ENCODE results near the gene C19orf25. TPM values are rescaled to one million over a fixed set of nuclear protein-coding genes. Genes with fewer than 3 reads are reported as not detected.

The C19orf25 gene
- polyA plus RNA-seq (2011; rRNA removed) (14.5 and 17.5 TPM in 2 replicates), polyA minus RNA-seq (2011; rRNA and poly(A)+ RNA removed) (6.3 and 7.8 TPM in 2 replicates)

DNA sequence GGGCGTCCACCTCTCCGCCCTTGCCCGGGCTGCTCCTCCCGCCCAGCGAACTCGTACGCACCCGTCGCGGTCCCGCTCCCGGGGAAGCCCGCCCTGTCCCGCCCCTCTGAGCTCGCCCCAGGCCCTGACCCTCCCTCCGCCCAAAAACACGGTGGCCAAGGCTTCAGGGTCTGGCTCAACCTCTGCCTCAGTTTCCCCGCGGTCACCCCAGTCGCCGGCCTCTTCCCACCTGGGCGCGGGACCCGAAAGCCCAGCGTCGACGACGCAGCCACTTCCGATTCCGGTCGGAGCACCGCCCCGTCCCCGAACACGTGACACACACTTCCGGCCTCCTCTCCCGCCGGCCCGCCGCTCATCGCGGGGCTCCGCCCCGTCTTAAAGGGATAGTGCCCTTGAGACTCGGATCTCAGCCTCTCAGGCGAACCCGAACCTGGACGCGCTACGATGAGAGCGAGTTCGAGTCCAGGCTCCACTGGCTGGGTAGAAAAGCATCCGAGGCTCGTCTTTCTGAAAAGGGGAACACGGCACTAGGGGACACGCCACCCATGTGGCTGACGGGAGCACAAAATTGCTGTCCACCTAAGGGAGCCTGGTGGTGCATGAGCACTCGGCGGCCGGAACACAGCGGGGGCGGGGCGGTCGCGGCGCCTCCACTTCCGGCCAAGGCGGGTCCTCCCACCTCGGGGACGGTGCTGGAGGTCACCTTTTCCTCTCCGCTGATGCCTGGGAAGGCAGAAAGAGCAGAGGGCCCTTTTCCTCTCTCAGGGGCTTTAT, at the start of gene C19orf25:
Gene C19orf25 (minus strand): TSS at position 282 of the 774 bp plus-strand sequence. CDS start 312 bp downstream, outside the sequence.
- TF ChIP-seq, protein P1, sequence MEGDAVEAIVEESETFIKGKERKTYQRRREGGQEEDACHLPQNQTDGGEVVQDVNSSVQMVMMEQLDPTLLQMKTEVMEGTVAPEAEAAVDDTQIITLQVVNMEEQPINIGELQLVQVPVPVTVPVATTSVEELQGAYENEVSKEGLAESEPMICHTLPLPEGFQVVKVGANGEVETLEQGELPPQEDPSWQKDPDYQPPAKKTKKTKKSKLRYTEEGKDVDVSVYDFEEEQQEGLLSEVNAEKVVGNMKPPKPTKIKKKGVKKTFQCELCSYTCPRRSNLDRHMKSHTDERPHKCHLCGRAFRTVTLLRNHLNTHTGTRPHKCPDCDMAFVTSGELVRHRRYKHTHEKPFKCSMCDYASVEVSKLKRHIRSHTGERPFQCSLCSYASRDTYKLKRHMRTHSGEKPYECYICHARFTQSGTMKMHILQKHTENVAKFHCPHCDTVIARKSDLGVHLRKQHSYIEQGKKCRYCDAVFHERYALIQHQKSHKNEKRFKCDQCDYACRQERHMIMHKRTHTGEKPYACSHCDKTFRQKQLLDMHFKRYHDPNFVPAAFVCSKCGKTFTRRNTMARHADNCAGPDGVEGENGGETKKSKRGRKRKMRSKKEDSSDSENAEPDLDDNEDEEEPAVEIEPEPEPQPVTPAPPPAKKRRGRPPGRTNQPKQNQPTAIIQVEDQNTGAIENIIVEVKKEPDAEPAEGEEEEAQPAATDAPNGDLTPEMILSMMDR (IDR thresholded peaks at IDR 0.05; ENCODE audit: low read depth, low read length), result no peak
- H3K4me3 ChIP-seq (ENCODE audit: low read depth, low read length), result peak within 1 kb of the TSS; percentile 88
- no peaks in the 10 kb centered on the region; the same call in 1 of the 2 replicates for H3K9me3 ChIP-seq (ENCODE audit: control insufficient read depth, insufficient read depth, low read length)
- peak within 1 kb of the TSS; percentile 47 for H3K27ac ChIP-seq (ENCODE audit: low read depth, low read length)
- ChIA-PET POLR2A (no interaction called here), CTCF (no interaction called here)
- no peaks in the 10 kb centered on the region for H3K27me3 ChIP-seq (ENCODE audit: control insufficient read depth, insufficient read depth, low read length)
- DNase-seq (ENCODE audit: low read depth, low spot score), result peak; percentile 78

DNA sequence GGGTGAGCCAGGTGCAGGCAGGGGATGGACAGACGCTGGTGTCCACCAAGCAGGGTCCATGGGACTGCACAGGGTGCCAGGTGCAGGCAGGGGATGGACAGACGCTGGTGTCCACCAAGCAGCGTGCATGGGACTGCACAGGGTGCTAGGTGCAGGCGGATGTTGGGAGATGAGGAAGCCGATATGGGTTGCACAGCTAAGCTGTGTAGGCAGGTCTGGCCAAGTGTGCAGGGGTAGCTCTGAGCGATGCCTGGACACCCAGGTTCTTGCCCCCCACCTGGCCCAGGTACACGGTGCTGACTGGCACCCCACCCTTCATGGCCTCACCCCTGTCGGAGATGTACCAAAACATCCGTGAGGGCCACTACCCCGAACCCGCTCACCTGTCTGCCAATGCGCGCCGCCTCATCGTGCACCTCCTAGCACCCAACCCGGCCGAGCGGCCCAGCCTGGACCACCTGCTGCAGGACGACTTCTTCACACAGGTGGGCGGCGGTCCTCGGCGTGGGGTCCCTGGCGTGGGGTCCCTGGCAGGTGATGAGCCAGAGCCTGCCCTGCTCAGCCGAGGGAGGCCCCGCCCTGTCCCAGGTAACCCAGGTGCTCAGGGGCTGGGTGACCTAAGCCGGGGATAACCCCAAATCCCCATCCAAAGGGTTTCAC, 48.8 kb upstream of the C19orf25 start:
- POLR2A ChIA-PET, result no interaction called here
- H3K9me3 ChIP-seq (ENCODE audit: control insufficient read depth, insufficient read depth, low read length), result peaks cover 5% of the 10 kb centered on the region; the same call in 1 of the 2 replicates
- CTCF ChIA-PET, result no interaction called here
- peaks cover 20% of the 10 kb centered on the region for H3K27me3 ChIP-seq (ENCODE audit: control insufficient read depth, insufficient read depth, low read length)
- no peak overlapping the region for H3K4me3 ChIP-seq (ENCODE audit: low read depth, low read length)
- no peak for DNase-seq (ENCODE audit: low read depth, low spot score)
- no peak overlapping the region for H3K27ac ChIP-seq (ENCODE audit: low read depth, low read length)
- TF ChIP-seq, protein P1 (IDR thresholded peaks at IDR 0.05; ENCODE audit: low read depth, low read length), result no peak

DNA sequence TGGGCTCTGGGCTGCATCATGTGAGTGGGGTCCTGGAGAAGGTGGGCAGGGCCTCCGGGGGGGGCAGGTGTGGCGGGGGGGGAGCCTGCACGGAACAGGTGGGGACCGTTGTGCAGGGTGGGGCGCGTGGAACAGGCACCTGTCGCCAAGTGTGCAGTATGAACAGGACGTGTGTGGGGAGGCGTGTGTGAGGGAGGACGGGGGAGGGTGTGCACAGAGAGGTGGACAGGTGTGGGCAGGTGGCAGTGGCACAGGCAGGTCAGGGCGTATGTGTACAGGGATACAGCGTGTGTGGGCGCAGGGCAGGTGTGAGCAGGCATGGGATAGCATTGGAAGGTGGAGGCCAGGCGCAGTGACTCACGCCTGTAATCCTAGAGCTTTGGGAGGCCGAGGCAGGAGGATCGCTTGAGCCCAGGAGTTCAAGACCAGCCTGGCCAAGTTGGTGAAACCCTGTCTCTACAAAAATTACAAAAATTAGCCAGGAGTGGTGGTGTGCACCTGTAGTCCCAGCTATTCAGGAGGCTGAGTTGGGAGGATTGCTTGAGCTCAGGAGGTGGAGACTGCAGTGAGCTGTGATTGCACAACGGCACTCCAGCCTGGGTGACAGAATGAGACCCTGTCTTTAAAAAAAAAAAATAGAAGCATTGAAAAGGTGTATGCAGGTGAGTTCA, 48.1 kb upstream of the C19orf25 start:
- ChIA-PET POLR2A (no interaction called here), CTCF (no interaction called here)
- TF ChIP-seq, protein P1 (IDR thresholded peaks at IDR 0.05; ENCODE audit: low read depth, low read length), result no peak
- no peak for DNase-seq (ENCODE audit: low read depth, low spot score)
- Histone ChIP-seq H3K4me3 (ENCODE audit: low read depth, low read length) (no peak overlapping the region), H3K27me3 (ENCODE audit: control insufficient read depth, insufficient read depth, low read length) (peaks cover 23% of the 10 kb centered on the region), H3K9me3 (ENCODE audit: control insufficient read depth, insufficient read depth, low read length) (peaks cover 5% of the 10 kb centered on the region; the same call in 1 of the 2 replicates), H3K27ac (ENCODE audit: low read depth, low read length) (no peak overlapping the region)

DNA sequence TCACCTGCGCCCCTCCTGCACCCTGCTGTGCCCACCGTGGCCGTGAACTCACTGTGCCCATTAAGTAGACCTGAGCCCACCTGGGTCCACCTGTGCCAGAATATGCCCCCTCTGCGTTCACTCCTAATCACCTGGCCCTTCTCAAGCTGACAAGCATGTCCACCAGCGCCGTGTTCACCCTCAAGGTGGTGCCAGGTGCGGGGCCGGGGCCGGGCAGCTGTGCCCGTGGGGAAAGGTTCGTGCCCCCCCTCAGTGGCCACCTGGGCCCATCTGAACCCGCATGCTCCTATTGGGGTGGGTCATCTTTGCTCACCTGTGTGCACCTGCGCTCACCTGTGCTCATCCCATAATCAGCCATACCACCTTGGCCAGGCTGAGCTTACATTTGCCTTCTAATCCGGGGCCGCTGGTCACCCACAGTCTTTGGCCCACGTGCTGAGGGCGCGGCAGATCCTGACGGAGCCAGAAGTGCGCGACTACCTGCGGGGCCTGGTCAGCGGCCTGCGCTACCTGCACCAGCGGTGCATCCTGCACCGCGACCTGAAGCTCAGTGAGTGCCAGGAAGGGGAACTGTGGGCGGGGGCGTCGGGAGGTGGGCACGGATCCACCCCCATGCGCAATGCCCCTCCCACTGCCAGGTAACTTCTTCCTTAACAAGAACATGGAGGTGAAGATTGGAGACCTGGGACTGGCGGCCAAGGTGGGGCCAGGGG, 47.2 kb upstream of the C19orf25 start:
- Histone ChIP-seq H3K27ac (ENCODE audit: low read depth, low read length) (no peak overlapping the region), H3K9me3 (ENCODE audit: control insufficient read depth, insufficient read depth, low read length) (peaks cover 5% of the 10 kb centered on the region; the same call in 1 of the 2 replicates), H3K27me3 (ENCODE audit: control insufficient read depth, insufficient read depth, low read length) (peaks cover 27% of the 10 kb centered on the region), H3K4me3 (ENCODE audit: low read depth, low read length) (no peak overlapping the region)
- POLR2A ChIA-PET, result no interaction called here
- CTCF ChIA-PET, result no interaction called here
- TF ChIP-seq, protein P1 (IDR thresholded peaks at IDR 0.05; ENCODE audit: low read depth, low read length), result no peak
- no peak for DNase-seq (ENCODE audit: low read depth, low spot score)

Data from AG04450 (cell line).